NCI-H2227 (cell line): ENCODE data around the gene FPR1.
"Not testable (repeated sequence)": the region's sequence is repeated elsewhere in the genome, so short reads cannot be mapped to it uniquely, and the experiment has no call there.

Source experiments
- DNase-seq: peaks from one replicate; lab custom pipeline; 2025; ENCODE audit not compliant: unreplicated experiment; lab: John Stamatoyannopoulos, UW

The FPR1 gene

GRCh38 chr19:51738523-51738922 lies 13.2 kb downstream of the FPR1 start:
- DNase-seq, result not testable (repeated sequence)

- DNase-seq, result no peak
These were observed 13.8 kb downstream of the FPR1 start for GRCh38 chr19:51737924-51738323.

GRCh38 chr19:51737389-51737788 lies 14.3 kb downstream of the FPR1 start:
- DNase-seq, result no peak

GRCh38 chr19:51735759-51736449 lies 15.8 kb downstream of the FPR1 start:
- DNase-seq, result no peak

- DNase-seq, result no peak
These were observed 17.7 kb downstream of the FPR1 start for GRCh38 chr19:51733742-51734522.

GRCh38 chr19:51729781-51730180 lies 21.9 kb downstream of the FPR1 start:
- no peak for DNase-seq

- no peak for DNase-seq
These were observed 24.3 kb downstream of the FPR1 start for GRCh38 chr19:51727349-51727880.

GRCh38 chr19:51726049-51726448 lies 25.6 kb downstream of the FPR1 start:
- DNase-seq, result no peak

- no peak for DNase-seq
These were observed 27.1 kb downstream of the FPR1 start for GRCh38 chr19:51724543-51724942.

GRCh38 chr19:51722492-51722891 lies 29.2 kb downstream of the FPR1 start:
- DNase-seq, result no peak

- no peak for DNase-seq
These were observed 29.8 kb downstream of the FPR1 start for GRCh38 chr19:51721905-51722304.

GRCh38 chr19:51719251-51719988 lies 32.3 kb downstream of the FPR1 start:
- no peak for DNase-seq

- no peak for DNase-seq
These were observed 34.8 kb downstream of the FPR1 start for GRCh38 chr19:51716925-51717324.

GRCh38 chr19:51715850-51716249 lies 35.8 kb downstream of the FPR1 start:
- no peak for DNase-seq

- no peak for DNase-seq
These were observed 36.8 kb downstream of the FPR1 start for GRCh38 chr19:51714848-51715247.

GRCh38 chr19:51713319-51714285 lies 38.1 kb downstream of the FPR1 start:
- no peak for DNase-seq

GRCh38 chr19:51712461-51713081 lies 39.1 kb downstream of the FPR1 start:
- DNase-seq, result no peak

- DNase-seq, result no peak
These were observed 40.0 kb downstream of the FPR1 start for GRCh38 chr19:51711702-51712101.

- no peak for DNase-seq
These were observed 41.5 kb downstream of the FPR1 start for GRCh38 chr19:51710163-51710562.

- no peak for DNase-seq
These were observed 42.1 kb downstream of the FPR1 start for GRCh38 chr19:51709575-51709974.
